Activated CD8-positive, alpha-beta memory T cell treated with anti-CD3 and anti-CD28 coated beads, Interleukin-2, amount 50 U/mL, for 4 hours (primary cell): ENCODE measurements around the gene ARF1.

Experiments used
- DNase-seq: peaks from one replicate; pipeline ENCODE4 v3.0.0-alpha.2; 2020

The ARF1 gene

GRCh38 chr1:228050571-228051231 is 31.8 kb upstream of the ARF1 start:
- no peak for DNase-seq

GRCh38 chr1:228058172-228058948 is 24.1 kb upstream of the ARF1 start:
- DNase-seq = no peak

GRCh38 chr1:228058949-228059633 is 23.4 kb upstream of the ARF1 start:
- DNase-seq = peak; percentile 42

- peak; percentile 64 for DNase-seq
Observed at GRCh38 chr1:228059634-228060457, 22.7 kb upstream of the ARF1 start.

GRCh38 chr1:228060458-228061190 is 21.9 kb upstream of the ARF1 start:
- no peak for DNase-seq

GRCh38 chr1:228061411-228062084 is 21.0 kb upstream of the ARF1 start:
- no peak for DNase-seq

GRCh38 chr1:228062085-228062791 is 20.3 kb upstream of the ARF1 start:
- DNase-seq = no peak

- DNase-seq = no peak
Observed at GRCh38 chr1:228062812-228063211, 19.7 kb upstream of the ARF1 start.

- no peak for DNase-seq
Observed at GRCh38 chr1:228063251-228064191, 19.0 kb upstream of the ARF1 start.

- no peak for DNase-seq
Observed at GRCh38 chr1:228064296-228064695, 18.2 kb upstream of the ARF1 start.

- DNase-seq = no peak
Observed at GRCh38 chr1:228064741-228065542, 17.6 kb upstream of the ARF1 start.

- no peak for DNase-seq
Observed at GRCh38 chr1:228065543-228066347, 16.8 kb upstream of the ARF1 start.

- DNase-seq = no peak
Observed at GRCh38 chr1:228066416-228066815, 16.1 kb upstream of the ARF1 start.

GRCh38 chr1:228066891-228067654 is 15.4 kb upstream of the ARF1 start:
- DNase-seq = no peak

GRCh38 chr1:228068359-228068758 is 14.1 kb upstream of the ARF1 start:
- DNase-seq = no peak

GRCh38 chr1:228070173-228070572 is 12.3 kb upstream of the ARF1 start:
- DNase-seq = no peak

GRCh38 chr1:228070851-228071250 is 11.7 kb upstream of the ARF1 start:
- DNase-seq = no peak
